K562 (cell line): ENCODE measurements around the gene MGST3. TPM values are rescaled to one million over a fixed set of nuclear protein-coding genes. Genes with fewer than 3 reads are reported as not detected.

Source experiments
- ARID1B ChIP-seq: fragments of 450-650 bp; IDR thresholded peaks from 2 replicates; pipeline ENCODE4 v1.6.1; 2016; ENCODE audit warnings: antibody characterized with exemption, mild to moderate bottlenecking, inconsistent platforms
- ARNT ChIP-seq, 2 experiments: fragments of 450-650 bp; IDR thresholded peaks; 2 replicates each; pipeline ENCODE4 v1.6.1; 2016; ENCODE audit warnings: mild to moderate bottlenecking in 1 of 2
- ATF7 ChIP-seq: fragments of 450-650 bp; IDR thresholded peaks from 2 replicates; pipeline ENCODE4 v1.7.1; 2014; ENCODE audit warnings: mild to moderate bottlenecking, moderate library complexity
- CBX3 ChIP-seq, 2 experiments: IDR thresholded peaks; 1 replicate in 1 of 2; 2 replicates in 1 of 2; pipeline ENCODE4 v1.6.1; 2012; ENCODE audit warnings: inconsistent platforms in 2 of 2, low read length in 2 of 2, borderline replicate concordance in 1 of 2, control low read depth in 1 of 2
- CC2D1A ChIP-seq: fragments of 450-650 bp; IDR thresholded peaks from 2 replicates; pipeline ENCODE4 v1.6.1; 2017; ENCODE audit warnings: mild to moderate bottlenecking
- CEBPB ChIP-seq: fragments of 450-650 bp; IDR thresholded peaks from 2 replicates; pipeline ENCODE4 v1.6.1; 2016; ENCODE audit warnings: missing genetic modification characterization, missing compliant biosample characterization
- CEBPG ChIP-seq, 3 experiments: fragments of 200-800 bp in 1 of 3; sonication (Bioruptor generic) in 1 of 3; sonication (generic) in 1 of 3; formaldehyde crosslinking in 1 of 3; IDR thresholded peaks in 2 of 3; conservative IDR thresholded peaks in 1 of 3; 2 replicates each; pipeline versions ENCODE4 v1.6.1 to v1.8.0; 2016 to 2022; ENCODE audit warnings: missing compliant biosample characterization in 2 of 3, missing genetic modification characterization in 2 of 3, mild to moderate bottlenecking in 1 of 3, missing genetic modification reagents in 1 of 3
- HMG20A ChIP-seq: fragments of 450-650 bp; formaldehyde crosslinking; conservative IDR thresholded peaks from 2 replicates; pipeline ENCODE4 v1.4.0; 2020; ENCODE audit warnings: mild to moderate bottlenecking, mixed read lengths
- MAFK ChIP-seq: IDR thresholded peaks from 2 replicates; pipeline ENCODE4 v1.6.1; 2011; ENCODE audit warnings: low read length, improper control_type of control experiment
- MYBL2 ChIP-seq, 2 experiments: fragments of 450-650 bp in 1 of 2; sonication (generic) in 1 of 2; formaldehyde crosslinking in 1 of 2; IDR thresholded peaks; 2 replicates each; pipeline versions ENCODE4 v1.6.1 to v1.8.1; 2017 to 2022; ENCODE audit warnings: borderline replicate concordance in 1 of 2, inconsistent platforms in 1 of 2, low read depth in 1 of 2, mild to moderate bottlenecking in 1 of 2, missing genetic modification reagents in 1 of 2, moderate library complexity in 1 of 2
- SMARCA5 ChIP-seq: fragments of 450-650 bp; IDR thresholded peaks from 2 replicates; pipeline ENCODE4 v1.6.1; 2016
- SMARCE1 ChIP-seq: fragments of 450-650 bp; IDR thresholded peaks from 2 replicates; pipeline ENCODE4 v1.7.1; 2016; ENCODE audit warnings: mild to moderate bottlenecking
- SRSF7 ChIP-seq: fragments of 200-400 bp; formaldehyde crosslinking; optimal IDR thresholded peaks from 2 replicates; pipeline ENCODE3; 2017; ENCODE audit warnings: mild to moderate bottlenecking, low read depth, low read length
- TBL1XR1 ChIP-seq, 2 experiments: IDR thresholded peaks; 2 replicates each; pipeline ENCODE4 v1.6.1; 2012; ENCODE audit warnings: improper control_type of control experiment in 2 of 2, low read length in 2 of 2, mild to moderate bottlenecking in 1 of 2
- ZBTB17 ChIP-seq: fragments of 450-650 bp; formaldehyde crosslinking; IDR thresholded peaks from 2 replicates; pipeline ENCODE4 v1.4.0; 2020; ENCODE audit warnings: mild to moderate bottlenecking
- ZBTB8A ChIP-seq: fragments of 450-650 bp; IDR thresholded peaks from 2 replicates; pipeline ENCODE4 v1.6.1; 2018; ENCODE audit warnings: mild to moderate bottlenecking, moderate library complexity; ENCODE audit not compliant: partially characterized antibody
- ZFP1 ChIP-seq: fragments of 450-650 bp; formaldehyde crosslinking; IDR thresholded peaks from 2 replicates; pipeline ENCODE4 v1.4.0; 2020; ENCODE audit warnings: mild to moderate bottlenecking, mixed read lengths
- polyA plus RNA-seq, 8 experiments: library from polyadenylated mRNA; depleted of rRNA in 4 of 8; stranded (reverse) in 5 of 8; unstranded in 3 of 8; fragments of >200 nt; fragmentation: Nextera tagmentation in 2 of 8; fragmentation: Illumina TruSeq in 1 of 8; extraction: Ambion mirVana in 2 of 8; extraction: Trizol in 1 of 8; gene quantifications; 2 replicates each; pipeline versions ENCODE4 v1.2.1 to v1.2.3, GENCODE V29; 2011 to 2014; ENCODE audit warnings: inconsistent platforms in 1 of 8, missing spikeins in 1 of 8
- total RNA-seq, 7 experiments: library from RNA; depleted of rRNA in 6 of 7; stranded (reverse); fragments of >200 nt in 6 of 7; fragmentation: Illumina TruSeq in 2 of 7; extraction: Trizol in 2 of 7; gene quantifications; 2 replicates each; pipeline versions ENCODE4 v1.2.1 to v1.2.3, GENCODE V29; 2011 to 2021; ENCODE audit warnings: low replicate concordance in 1 of 7
- TF ChIP-seq, protein P1 (sequence below): fragments of 450-650 bp; IDR thresholded peaks from 2 replicates; pipeline ENCODE4 v1.6.1; 2016; ENCODE audit warnings: mild to moderate bottlenecking, moderate library complexity

Gene MGST3
- total and polyA plus RNA-seq, 9 of the 15 experiments (the other 6 are each of a cell fraction or from before 2014, with no cell fraction given): 70.7 to 287 (median 105) TPM

DNA sequence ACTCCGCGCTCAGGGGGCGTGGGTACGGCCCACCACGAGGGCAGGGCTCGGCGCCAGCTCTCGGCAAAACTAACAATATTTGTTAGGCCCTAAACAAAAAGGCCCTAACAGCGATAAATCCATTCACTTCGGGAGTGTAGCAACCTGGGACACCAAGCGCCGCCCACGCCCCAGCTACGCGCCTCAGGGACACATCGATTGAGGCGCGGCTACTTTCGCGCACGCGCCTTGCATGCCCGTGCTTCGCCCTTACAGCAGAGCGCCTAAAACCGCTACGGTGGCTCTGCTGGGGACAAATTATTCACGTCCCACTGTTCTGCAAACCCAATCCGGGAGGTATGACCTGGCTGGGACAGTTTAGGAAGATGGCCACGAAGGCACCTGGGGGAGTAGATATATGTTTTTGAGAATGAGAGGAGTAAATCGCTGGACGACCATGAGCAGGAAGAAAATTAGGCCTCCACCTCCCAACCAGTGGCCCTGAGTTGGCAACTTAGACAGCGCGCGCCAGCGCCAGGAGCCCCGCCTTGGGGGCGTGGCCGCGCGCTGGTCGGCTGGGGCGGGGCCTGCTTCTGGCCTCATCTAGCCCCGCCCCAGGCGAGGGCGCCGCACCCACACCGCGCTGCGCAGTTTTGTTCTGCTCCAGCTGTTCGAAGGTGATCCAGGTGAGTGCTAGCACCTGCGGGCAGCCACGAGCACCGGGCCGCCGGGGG is at the start of gene MGST3 (continued):
- TF ChIP-seq, protein P1, sequence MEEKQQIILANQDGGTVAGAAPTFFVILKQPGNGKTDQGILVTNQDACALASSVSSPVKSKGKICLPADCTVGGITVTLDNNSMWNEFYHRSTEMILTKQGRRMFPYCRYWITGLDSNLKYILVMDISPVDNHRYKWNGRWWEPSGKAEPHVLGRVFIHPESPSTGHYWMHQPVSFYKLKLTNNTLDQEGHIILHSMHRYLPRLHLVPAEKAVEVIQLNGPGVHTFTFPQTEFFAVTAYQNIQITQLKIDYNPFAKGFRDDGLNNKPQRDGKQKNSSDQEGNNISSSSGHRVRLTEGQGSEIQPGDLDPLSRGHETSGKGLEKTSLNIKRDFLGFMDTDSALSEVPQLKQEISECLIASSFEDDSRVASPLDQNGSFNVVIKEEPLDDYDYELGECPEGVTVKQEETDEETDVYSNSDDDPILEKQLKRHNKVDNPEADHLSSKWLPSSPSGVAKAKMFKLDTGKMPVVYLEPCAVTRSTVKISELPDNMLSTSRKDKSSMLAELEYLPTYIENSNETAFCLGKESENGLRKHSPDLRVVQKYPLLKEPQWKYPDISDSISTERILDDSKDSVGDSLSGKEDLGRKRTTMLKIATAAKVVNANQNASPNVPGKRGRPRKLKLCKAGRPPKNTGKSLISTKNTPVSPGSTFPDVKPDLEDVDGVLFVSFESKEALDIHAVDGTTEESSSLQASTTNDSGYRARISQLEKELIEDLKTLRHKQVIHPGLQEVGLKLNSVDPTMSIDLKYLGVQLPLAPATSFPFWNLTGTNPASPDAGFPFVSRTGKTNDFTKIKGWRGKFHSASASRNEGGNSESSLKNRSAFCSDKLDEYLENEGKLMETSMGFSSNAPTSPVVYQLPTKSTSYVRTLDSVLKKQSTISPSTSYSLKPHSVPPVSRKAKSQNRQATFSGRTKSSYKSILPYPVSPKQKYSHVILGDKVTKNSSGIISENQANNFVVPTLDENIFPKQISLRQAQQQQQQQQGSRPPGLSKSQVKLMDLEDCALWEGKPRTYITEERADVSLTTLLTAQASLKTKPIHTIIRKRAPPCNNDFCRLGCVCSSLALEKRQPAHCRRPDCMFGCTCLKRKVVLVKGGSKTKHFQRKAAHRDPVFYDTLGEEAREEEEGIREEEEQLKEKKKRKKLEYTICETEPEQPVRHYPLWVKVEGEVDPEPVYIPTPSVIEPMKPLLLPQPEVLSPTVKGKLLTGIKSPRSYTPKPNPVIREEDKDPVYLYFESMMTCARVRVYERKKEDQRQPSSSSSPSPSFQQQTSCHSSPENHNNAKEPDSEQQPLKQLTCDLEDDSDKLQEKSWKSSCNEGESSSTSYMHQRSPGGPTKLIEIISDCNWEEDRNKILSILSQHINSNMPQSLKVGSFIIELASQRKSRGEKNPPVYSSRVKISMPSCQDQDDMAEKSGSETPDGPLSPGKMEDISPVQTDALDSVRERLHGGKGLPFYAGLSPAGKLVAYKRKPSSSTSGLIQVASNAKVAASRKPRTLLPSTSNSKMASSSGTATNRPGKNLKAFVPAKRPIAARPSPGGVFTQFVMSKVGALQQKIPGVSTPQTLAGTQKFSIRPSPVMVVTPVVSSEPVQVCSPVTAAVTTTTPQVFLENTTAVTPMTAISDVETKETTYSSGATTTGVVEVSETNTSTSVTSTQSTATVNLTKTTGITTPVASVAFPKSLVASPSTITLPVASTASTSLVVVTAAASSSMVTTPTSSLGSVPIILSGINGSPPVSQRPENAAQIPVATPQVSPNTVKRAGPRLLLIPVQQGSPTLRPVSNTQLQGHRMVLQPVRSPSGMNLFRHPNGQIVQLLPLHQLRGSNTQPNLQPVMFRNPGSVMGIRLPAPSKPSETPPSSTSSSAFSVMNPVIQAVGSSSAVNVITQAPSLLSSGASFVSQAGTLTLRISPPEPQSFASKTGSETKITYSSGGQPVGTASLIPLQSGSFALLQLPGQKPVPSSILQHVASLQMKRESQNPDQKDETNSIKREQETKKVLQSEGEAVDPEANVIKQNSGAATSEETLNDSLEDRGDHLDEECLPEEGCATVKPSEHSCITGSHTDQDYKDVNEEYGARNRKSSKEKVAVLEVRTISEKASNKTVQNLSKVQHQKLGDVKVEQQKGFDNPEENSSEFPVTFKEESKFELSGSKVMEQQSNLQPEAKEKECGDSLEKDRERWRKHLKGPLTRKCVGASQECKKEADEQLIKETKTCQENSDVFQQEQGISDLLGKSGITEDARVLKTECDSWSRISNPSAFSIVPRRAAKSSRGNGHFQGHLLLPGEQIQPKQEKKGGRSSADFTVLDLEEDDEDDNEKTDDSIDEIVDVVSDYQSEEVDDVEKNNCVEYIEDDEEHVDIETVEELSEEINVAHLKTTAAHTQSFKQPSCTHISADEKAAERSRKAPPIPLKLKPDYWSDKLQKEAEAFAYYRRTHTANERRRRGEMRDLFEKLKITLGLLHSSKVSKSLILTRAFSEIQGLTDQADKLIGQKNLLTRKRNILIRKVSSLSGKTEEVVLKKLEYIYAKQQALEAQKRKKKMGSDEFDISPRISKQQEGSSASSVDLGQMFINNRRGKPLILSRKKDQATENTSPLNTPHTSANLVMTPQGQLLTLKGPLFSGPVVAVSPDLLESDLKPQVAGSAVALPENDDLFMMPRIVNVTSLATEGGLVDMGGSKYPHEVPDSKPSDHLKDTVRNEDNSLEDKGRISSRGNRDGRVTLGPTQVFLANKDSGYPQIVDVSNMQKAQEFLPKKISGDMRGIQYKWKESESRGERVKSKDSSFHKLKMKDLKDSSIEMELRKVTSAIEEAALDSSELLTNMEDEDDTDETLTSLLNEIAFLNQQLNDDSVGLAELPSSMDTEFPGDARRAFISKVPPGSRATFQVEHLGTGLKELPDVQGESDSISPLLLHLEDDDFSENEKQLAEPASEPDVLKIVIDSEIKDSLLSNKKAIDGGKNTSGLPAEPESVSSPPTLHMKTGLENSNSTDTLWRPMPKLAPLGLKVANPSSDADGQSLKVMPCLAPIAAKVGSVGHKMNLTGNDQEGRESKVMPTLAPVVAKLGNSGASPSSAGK: peak; percentile 97
- TF ChIP-seq ARID1B (0 out of 2 replicates have a peak, but pooled peaks have one; percentile 35), MAFK (peak; percentile 62), SMARCE1 (no peak), CBX3 (IDR thresholded peaks at IDR 0.05; ENCODE audit: borderline replicate concordance in 1 of 2, low read length in 2 of 2) (peak in 1 of 2 experiments; percentile 75; a peak in 2 of 3 replicates), SRSF7 (no peak), ARNT (IDR thresholded peaks at IDR 0.05) (peak; percentile 22 to 57; a peak in 1 of 4 replicates), ZFP1 (no peak), HMG20A (CRISPR knock-in tag) (no peak), TBL1XR1 (IDR thresholded peaks at IDR 0.05; ENCODE audit: low read length in 2 of 2) (no peak), CEBPB (peak; percentile 75), CC2D1A (peak; percentile 43; the same call in 1 of the 2 replicates), ZBTB17 (CRISPR knock-in tag) (peak; percentile 81), ATF7 (peak; percentile 91), CEBPG (CRISPR knock-in tag; IDR thresholded peaks at IDR 0.05) (peak; percentile 56; the same call in 1 of the 2 replicates), CEBPG (tag; conservative IDR thresholded peaks at IDR 0.05 in 1 of 2, IDR thresholded peaks at IDR 0.05 in 1 of 2) (peak in 1 of 2 experiments; percentile 76; a peak in 3 of 4 replicates), ZBTB8A (no peak), MYBL2 (IDR thresholded peaks at IDR 0.05; ENCODE audit: low read depth) (no peak), MYBL2 (CRISPR knock-in tag; IDR thresholded peaks at IDR 0.05; ENCODE audit: borderline replicate concordance) (no peak), SMARCA5 (no peak)
